ENCODE measurements around the gene PINLYP.

- TF ChIP-seq CTCF (IDR thresholded peaks at IDR 0.05): no peak
- no peak for TF ChIP-seq ZFX (IDR thresholded peaks at IDR 0.05; ENCODE audit: borderline replicate concordance)
Measured at GRCh38 chr19:43596842-43597461, 21.4 kb downstream of the PINLYP start.
